Measurements from ENCODE around the gene MEGF10.

MEGF10 gene

DNA sequence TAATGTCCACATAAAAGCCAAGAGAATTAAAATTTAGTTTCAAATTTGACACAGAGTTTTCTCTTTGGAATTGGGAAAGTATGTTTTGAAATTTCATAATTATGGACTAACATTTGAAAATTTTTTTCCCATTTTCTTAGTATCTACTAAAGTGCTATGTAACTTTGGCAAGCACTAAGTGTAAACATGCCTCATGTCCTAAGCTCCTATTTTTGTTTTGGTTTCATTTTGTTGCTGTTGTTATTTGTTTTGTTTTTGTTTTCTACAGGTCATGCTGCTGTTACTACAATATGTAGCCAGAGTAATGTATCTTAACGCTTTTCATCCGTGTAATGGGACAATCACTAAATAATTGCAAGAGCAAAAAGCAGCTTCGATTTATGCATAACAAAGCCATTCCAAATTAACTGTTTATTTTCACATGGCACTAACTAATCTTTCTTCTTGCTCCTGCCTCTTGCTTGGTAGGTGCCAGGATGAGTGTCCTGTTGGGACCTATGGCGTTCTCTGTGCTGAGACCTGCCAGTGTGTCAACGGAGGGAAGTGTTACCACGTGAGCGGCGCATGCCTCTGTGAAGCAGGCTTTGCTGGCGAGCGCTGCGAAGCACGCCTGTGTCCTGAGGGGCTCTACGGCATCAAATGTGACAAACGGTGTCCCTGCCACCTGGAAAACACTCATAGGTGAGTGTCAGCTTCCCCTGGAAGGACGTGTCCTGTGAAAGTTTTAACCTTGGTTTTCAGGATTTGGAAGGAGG lies 119.5 kb downstream of the MEGF10 start:
- FAIRE-seq, result no peak

DNA sequence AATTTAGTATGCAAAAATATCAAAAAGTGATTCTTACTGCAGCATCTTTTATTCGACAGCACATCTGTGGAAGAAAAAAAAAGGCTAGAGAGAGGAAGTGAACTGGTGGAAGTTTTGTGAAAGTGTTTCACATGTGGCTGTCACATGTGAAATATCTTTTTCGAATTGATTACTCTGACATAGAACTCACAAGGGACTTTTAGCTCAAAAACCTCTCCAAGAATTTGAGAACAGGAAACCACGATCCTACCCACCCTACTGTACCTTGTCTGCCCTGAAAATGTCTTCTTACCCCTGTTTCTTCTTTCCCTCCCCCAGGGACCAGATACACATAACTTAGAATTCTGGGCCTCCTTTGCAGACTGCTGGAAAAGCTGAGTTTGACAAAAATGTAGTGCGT lies 120.4 kb downstream of the MEGF10 start:
- FAIRE-seq (no peak), DNase-seq (ENCODE audit: low spot score) (no peak)

More for the DNA sequence above, 119.5 kb downstream of the MEGF10 start:
- DNase-seq (ENCODE audit: low spot score), result no peak

DNA sequence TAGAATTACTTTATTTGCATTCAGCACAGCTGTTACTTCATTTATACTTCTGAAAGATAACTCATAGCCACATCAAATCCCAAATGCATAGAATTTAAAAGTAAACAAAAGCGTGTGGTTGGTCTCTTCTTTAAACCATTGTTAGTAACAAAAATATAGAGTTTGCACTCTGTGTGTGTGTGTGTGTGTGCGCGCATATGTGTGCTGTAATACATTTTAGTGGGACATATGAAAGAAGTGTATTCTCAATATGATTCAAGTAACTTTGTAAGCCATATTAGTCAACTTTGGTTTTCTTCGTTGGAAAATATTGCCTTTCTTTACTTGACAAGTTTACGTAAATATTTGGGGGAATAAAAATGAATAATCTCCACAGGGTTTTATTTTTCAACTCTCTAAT lies 120.8 kb downstream of the MEGF10 start:
- no peak for FAIRE-seq

DNA sequence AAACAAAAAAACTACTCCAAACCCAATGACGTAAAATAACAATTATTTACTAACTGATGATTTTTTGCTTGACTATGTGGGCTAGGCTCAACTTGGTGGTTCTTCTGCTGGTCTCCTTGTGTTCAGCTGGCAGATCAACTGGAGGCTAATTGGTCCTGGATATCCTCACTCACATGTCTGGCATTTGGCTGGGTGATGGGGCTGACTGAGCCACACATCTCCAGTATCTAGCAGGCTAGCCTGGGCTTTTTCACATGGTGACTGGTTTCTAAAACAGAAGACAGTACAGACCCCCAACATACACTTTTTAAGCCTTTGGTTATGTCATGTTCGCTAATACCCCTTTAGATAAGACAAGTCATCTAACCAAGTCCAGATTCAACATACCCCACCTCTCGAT lies 122.1 kb downstream of the MEGF10 start:
- FAIRE-seq (no peak), DNase-seq (ENCODE audit: low spot score) (no peak)

More for the DNA sequence above, 120.8 kb downstream of the MEGF10 start:
- no peak for DNase-seq (ENCODE audit: low spot score)

DNA sequence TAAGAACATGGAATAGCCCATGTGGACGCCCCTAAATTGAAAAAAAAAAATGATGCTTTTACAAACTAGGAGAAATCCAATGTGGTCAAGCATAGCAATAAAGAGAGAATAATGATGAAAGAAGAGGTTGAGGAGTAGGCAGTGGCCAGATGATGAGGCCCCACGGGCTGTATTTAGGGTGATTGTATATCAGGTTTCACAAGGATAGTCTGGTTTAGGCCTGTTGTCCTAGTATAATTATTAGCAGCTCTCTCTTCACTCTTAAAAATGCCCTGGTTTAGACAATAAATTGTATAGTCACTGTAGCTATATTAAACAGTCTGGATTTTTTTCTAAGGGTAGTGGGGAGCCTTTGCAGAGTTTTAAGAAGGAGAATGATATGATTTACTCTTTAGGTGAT lies 124.4 kb downstream of the MEGF10 start:
- FAIRE-seq, result no peak

DNA sequence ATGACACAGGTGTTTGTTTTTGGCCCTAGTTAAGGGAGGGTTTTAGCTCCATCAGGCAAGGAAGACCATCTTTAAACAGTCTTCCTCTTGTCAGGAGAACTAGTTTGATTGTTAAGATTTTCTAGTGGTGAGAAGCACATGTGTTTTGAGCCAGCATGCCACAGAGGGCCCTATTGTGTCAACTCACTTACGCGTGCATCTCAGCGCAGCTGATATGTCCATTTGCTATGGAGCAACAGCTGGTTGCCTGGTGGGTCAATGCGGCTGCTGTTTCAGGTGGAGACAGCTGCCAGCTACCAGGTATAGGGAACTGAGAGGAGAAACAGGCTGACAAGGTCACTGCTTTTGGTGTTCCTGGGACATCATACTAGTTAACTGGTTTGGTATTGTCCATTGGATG lies 126.3 kb downstream of the MEGF10 start:
- FAIRE-seq (no peak), DNase-seq (ENCODE audit: low spot score) (no peak)

More for the DNA sequence above, 124.4 kb downstream of the MEGF10 start:
- no peak for DNase-seq (ENCODE audit: low spot score)

DNA sequence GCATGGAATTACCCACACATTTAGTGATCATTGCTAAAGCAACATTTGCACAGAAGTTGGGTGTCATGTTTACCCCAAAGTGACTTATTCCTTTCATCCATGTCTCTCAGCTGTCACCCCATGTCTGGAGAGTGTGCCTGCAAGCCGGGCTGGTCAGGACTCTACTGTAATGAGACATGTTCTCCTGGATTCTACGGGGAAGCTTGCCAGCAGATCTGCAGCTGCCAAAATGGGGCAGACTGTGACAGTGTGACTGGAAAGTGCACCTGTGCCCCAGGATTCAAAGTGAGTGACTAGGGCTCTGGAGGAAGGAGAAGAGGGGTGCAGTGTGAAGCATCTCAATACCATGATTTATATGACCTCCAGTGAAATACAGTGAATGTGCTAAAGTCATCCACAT lies 126.9 kb downstream of the MEGF10 start:
- FAIRE-seq (peak; percentile 9), DNase-seq (ENCODE audit: low spot score) (no peak)

DNA sequence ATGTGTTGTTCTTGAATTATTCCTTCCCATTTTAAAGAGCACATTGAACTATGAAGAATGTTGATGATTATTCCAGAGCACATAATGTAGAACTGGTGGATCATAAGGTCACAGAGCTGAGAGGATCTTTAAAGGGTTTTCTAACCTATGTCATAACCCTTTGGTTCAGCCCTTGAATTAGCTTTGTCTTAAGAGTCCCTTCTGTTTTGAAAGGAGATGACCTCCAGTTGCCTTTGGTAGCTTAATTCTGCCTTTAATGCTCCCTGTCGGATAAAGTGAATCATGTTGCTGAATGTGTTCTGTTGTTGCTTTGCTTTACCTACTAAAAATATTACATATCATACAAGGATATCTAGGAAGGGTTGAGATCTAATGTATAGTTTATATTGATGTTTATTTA lies 127.8 kb downstream of the MEGF10 start:
- FAIRE-seq, result no peak

DNA sequence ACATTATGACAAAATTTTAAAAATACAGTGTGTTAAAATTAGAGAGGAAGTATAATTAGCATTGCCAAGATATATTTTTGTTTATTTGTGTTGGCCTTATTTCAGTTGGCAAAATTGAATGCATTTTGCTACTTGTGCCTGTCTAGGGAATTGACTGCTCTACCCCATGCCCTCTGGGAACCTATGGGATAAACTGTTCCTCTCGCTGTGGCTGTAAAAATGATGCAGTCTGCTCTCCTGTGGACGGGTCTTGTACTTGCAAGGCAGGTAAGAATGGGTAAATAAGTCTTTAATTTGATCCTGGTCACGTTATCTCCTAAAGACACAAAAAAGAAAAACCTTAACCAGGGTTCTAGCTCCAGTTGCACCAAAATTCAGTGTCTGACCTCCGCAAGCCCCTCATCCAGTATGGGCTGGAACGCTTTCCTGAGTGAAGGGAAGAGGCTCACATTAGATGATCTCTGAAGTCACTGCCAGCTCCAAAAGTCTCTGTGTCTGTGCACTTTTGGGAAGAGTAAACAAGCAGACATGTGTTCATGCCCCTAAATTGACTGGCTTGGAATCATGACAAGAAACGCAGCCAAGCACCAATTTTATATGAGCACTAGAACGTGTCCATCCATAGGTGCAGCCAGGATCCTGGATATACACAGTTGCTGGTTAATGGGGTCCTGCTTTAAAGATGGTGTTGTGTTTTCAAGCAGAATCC lies 128.5 kb downstream of the MEGF10 start:
- FAIRE-seq, result no peak
- DNase-seq (ENCODE audit: low spot score), result no peak

More for the DNA sequence above, 127.8 kb downstream of the MEGF10 start:
- no peak for DNase-seq (ENCODE audit: low spot score)

DNA sequence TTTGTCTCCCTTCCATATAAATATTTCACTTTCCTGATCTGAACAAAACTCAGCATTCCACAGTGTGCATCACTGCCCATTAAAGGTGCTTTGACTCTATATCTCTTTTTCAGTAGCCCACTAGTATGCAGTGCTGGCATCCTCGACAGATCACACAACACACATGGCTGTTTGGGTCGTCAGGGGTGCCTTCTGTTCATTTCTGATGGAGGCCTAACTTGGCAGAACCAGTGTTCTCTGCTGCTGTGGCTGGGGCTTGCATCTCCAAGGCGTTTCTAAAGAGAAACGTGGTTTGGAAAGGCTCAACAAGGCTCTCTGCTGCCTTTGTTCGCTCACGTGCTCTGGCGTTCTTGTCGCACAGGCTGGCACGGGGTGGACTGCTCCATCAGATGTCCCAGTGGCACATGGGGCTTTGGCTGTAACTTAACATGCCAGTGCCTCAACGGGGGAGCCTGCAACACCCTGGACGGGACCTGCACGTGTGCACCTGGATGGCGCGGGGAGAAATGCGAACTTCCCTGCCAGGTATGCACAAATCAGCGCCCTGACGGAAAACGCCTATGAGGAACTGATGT lies 129.2 kb downstream of the MEGF10 start:
- no peak for DNase-seq (ENCODE audit: low spot score)
- FAIRE-seq, result no peak

DNA sequence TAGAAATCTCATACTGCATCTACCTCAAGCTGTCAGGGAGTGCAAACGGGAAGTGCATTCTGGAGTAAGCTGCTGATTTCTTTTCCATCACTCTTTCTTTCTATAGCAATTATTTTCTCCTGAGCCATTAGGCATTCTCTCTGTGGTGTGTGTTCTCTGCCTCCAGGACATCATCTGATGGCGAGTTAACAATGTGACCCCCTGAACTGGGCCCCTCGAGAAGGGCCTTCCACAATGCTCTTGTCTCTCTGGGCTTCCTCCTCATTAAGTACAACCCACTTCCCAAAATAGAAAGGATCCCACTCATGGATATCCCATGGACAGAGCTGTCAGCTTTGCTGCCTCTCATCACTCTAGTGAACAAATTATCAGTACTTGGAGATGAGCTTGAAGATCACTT lies 130.2 kb downstream of the MEGF10 start:
- FAIRE-seq (no peak), DNase-seq (ENCODE audit: low spot score) (no peak)

DNA sequence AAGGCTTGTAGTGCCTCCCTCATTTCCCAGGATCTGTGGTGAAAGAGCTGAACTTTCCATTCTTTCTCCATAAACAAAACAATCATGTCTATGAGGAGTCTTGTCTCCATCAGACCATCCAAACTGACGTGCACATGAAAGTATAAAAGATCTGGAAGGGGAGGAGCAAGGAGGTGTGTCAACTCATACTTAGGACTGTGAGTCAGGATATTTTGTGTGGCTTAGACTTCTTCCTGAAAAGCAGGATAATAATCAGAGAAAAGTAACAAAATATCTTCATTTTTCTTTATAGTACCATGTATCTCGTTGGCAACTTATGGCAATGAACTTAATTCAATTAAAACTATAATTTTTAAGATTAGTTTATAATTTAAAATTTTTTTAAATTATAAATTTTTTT lies 130.9 kb downstream of the MEGF10 start:
- DNase-seq (ENCODE audit: low spot score) (no peak), FAIRE-seq (no peak)

DNA sequence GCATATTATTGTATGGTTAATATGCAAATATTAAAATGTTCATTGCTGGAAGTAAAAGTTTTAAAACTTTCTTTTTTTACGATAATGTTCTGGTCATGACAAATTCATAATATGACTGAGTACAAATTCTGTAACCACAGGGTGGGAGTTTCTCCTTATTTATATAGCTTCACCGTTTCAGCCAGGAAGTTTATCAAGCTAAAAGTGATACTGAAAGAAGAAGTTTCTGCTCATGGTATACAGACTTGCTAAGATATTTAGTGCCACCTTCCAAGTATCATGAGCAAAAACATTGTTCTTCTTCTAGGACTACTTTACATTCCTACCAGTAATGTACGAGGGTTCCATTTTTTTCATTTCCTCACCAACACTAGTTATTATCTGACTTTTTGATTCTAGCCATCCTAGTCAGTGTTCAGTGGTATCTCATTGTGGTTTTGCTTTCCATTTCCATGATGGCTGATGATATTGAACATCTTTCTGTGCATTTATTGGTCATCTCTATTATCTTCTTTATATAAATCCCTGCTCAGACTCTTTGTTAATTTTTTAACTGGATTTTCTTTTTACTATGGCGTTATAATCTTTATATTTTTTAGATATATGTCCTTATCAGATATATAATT lies 132.7 kb downstream of the MEGF10 start:
- FAIRE-seq, result no peak
- no peak for DNase-seq (ENCODE audit: low spot score)

DNA sequence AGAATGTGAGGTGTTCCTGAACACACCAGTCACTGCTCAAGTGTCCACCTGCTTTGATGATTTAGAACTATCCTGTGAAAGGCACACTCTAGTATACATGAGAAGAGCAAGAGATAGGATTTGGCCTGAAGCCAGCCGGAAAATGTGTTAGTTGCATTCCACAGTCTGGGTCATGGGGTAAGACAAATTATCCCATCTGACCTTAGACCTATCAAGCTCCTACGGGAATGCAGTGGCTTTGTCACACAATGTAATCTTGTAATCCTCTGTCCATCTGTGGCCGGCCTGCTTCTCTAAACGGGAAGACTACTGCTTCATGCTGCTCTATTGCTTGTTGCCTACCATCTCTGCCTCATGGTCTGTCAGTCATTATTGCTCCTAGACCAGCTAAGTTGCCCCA lies 134.4 kb downstream of the MEGF10 start:
- FAIRE-seq (no peak), DNase-seq (ENCODE audit: low spot score) (no peak)

DNA sequence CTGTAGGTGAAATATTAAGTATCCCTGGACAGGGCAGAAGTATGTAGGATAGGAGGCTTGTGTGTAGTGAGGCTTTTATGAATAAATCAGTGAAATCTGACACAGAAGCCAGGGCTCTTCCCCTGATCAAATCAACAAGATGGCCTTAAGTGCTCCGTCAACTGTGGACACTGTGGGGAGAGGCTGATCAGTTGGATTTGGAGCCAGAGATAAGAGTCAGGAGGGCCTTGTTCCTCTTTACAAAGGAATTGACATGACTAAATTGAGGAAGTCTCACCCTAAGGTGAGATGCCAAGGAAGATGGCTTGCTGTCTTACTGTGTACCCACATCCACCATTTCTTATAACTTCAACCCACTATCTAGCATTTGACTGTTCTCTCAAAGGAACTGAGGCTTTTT lies 135.3 kb downstream of the MEGF10 start:
- DNase-seq (ENCODE audit: low spot score) (no peak), FAIRE-seq (no peak)

DNA sequence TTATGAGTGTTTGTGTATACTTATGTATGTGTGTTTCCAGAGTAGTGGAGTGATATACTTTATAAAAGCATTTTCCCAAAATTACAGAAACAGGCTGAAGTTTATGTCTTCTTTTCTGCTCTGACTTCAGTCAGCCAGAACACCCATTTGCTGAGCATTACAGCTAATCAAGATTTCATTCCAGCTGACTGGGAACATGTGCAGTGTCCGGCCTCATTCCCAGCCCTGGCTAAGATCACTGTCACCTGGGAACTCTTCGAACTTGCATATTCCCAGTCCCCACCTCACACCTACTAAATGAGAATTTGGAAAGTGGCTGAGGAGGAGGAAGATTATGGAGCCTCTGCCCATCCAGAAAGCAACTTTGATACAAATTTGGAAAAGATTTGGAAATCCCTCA lies 136.1 kb downstream of the MEGF10 start:
- DNase-seq (ENCODE audit: low spot score), result no peak
- FAIRE-seq, result no peak

DNA sequence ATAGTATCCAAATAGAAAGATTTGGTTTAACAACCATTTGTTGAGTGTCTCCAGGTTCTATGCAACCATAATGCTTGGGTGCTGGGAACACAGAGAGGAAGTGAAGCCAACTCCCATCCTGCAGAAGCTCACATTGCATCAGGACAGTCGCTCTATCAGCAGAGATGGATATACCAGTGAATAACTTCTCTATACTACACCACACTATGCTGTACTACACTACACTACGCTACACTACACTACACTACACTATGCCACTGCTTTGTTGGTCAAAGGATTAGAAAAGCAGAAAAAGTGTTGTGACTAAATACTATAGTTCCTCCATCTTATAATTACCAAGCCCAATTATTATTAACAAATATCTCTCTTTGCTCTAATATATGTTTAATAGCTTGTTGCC lies 137.7 kb downstream of the MEGF10 start:
- DNase-seq (ENCODE audit: low spot score) (no peak), FAIRE-seq (no peak)

DNA sequence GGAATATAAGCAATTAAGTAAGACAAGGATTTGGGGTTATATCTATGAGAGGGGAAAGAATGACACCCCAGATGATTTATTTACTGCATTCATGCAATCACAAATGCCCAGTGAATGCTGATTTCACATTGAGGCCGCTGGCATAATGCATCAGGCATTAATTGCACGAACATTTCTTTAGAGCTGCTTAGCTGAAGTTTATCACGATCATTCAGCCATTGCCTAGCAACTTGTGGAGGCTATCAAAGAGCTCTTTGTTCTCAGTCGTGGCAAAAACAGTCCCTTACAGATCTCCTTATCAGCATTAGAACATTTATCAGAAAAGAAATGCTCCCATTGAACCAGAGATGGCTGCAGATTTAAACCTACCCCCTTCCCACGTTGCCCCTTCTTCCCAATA lies 138.2 kb downstream of the MEGF10 start:
- DNase-seq (ENCODE audit: low spot score) (no peak), FAIRE-seq (no peak)

DNA sequence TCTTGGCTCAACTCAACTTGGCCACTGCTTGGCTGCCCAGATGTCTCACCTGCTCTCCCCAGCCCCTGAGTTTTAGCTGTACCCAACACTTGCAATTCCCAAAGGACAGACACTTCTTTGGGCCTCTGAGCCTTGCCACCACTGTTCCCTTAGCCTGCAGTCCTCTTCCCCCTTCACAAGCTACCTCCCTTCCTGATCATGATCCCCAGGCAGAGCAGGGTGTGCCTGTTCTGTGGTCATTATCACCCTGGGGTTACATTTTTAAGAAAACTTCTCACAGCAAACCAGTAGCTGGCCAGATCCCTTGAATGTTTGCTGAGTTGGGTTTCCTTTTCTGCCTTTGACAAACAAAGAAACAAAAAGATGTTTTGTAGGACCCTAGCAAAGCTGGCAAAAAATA lies 139.3 kb downstream of the MEGF10 start:
- FAIRE-seq (peak; percentile 40), DNase-seq (ENCODE audit: low spot score) (no peak)

DNA sequence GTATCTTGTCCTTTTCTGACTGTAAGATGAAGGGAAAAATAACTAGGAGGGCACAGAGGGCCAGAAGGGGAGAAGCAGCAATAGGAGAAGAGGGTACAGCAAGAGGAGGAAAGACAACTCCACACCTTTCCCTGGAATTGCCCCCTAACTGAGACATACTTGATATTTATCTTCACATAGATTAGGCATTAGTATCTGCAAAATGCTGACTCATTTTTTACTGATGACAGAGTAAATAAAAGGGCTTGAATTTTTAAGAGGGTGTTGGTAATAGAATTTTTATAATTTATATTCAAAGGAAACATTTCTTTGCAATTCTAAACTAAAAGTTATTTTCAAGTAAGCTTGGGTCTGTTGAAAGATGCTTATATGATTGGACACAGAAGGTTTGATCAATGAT lies 140.0 kb downstream of the MEGF10 start:
- FAIRE-seq (no peak), DNase-seq (ENCODE audit: low spot score) (no peak)

DNA sequence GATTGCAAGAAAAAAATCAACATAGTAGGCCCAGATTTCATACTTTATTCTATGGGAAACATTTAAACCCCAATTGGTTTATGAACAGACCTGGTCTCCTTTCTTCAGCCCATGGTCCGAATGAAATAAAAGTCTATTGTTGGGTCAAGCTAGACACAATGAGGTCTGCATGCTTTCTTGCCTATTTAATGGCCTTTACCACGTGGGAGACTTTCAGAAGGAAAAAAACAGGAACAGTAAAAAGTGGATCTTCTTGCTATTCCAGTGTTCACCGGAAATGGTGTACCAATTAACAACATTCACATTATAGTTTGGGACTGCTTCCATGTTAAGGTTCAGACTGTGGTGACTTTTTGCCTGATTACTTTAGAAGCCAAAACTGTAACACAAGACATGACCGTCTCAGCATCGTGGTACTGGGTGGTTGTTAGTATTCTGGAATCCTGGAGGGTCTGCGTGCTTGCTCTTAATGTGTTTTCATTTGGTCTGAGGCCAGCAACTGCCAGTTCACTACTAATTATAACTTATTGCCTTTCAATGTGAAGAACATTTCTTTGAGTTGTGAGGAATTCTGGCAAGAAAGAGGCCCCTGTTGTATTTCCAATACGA lies 141.5 kb downstream of the MEGF10 start:
- FAIRE-seq (no peak), DNase-seq (ENCODE audit: low spot score) (no peak)

DNA sequence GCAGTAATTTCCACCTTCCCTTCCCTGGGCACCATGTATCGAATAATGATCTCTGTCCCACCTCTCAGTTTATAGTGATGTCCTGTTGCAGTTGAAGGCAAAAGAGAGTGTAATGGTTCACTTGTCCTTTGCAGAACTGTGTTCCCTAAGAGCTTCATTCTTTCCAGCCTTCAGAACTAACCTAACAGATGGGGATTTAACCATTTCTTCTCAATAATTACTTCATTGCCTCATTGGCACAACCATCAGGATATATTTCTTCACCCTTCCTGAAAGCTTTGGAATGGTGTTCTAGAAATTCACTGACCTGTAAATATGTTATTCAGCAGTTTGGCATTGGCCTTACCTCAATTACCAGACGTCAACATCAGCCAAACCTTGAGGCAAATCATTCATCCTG lies 142.9 kb downstream of the MEGF10 start:
- FAIRE-seq, result no peak
- no peak for DNase-seq (ENCODE audit: low spot score)
